H1 (cell line): Measurements from ENCODE around the gene DPYD. TPM values are rescaled to one million over a fixed set of nuclear protein-coding genes. Genes with fewer than 3 reads are reported as not detected.

ENCODE experiments used
- CTCF ChIA-PET: fragments of 300-600 bp; sonication (Branson Sonifier 250); formaldehyde crosslinking; loops from one replicate; lab custom pipeline; 2021; ENCODE audit not compliant: partially characterized antibody; lab: Charles Lee
- POLR2A ChIA-PET: fragments of 300-600 bp; sonication (Branson Sonifier 250); formaldehyde crosslinking; loops from one replicate; lab custom pipeline; 2021; ENCODE audit warnings: inconsistent platforms; ENCODE audit not compliant: partially characterized antibody; lab: Charles Lee
- DNase-seq, 2 experiments: peaks; one replicate each; pipeline versions ENCODE4 v3.0.0 to v3.0.0-alpha.2; 2010 to 2022; ENCODE audit warnings: low spot score in 2 of 2, low read depth in 1 of 2, mixed read lengths in 1 of 2
- FAIRE-seq: peaks from 2 replicates; lab custom pipeline; 2011; peaks lifted over from hg19 to GRCh38; lab: Jason Lieb, UNC
- H2AFZ ChIP-seq: 2 replicates; pipeline ENCODE4 v1.8.1; 2012; ENCODE audit warnings: low read length, inconsistent platforms
- H2AK5ac ChIP-seq: 2 replicates; pipeline ENCODE4 v1.6.1; 2013; ENCODE audit warnings: low read depth, low read length
- H2BK120ac ChIP-seq: replicated peaks from 2 replicates; pipeline ENCODE3; 2013; ENCODE audit warnings: low read depth, low read length, inconsistent platforms
- H2BK12ac ChIP-seq: 2 replicates; pipeline ENCODE4 v1.6.1; 2013; ENCODE audit warnings: low read depth, low read length
- H2BK15ac ChIP-seq: 2 replicates; pipeline ENCODE4 v1.6.1; 2013; ENCODE audit warnings: low read length
- H2BK20ac ChIP-seq: 2 replicates; pipeline ENCODE4 v1.6.1; 2013; ENCODE audit warnings: low read length
- H2BK5ac ChIP-seq: 2 replicates; pipeline ENCODE4 v1.6.1; 2013; ENCODE audit warnings: low read depth, low read length
- H3K14ac ChIP-seq: 2 replicates; pipeline ENCODE4 v1.6.1; 2013; ENCODE audit warnings: inconsistent platforms; ENCODE audit not compliant: insufficient read length
- H3K18ac ChIP-seq: 2 replicates; pipeline ENCODE4 v1.6.1; 2013; ENCODE audit warnings: low read length; ENCODE audit errors: extremely low read depth
- H3K23ac ChIP-seq: 2 replicates; pipeline ENCODE4 v1.6.1; 2013; ENCODE audit warnings: inconsistent platforms; ENCODE audit not compliant: insufficient read length
- H3K23me2 ChIP-seq: 2 replicates; pipeline ENCODE4 v1.6.1; 2013; ENCODE audit warnings: low read depth, low read length
- H3K27ac ChIP-seq: 2 replicates; pipeline ENCODE4 v1.6.1; 2011; ENCODE audit warnings: low read depth, low read length, inconsistent platforms
- H3K27me3 ChIP-seq, 4 experiments: replicated peaks in 1 of 4; 1 replicate in 1 of 4; 2 replicates in 3 of 4; pipeline versions ENCODE4 v1.6.1 to v1.8.1; 2011 to 2013; ENCODE audit warnings: low read length in 3 of 4, mild to moderate bottlenecking in 3 of 4, inconsistent platforms in 2 of 4, mixed read lengths in 2 of 4, moderate library complexity in 1 of 4; ENCODE audit not compliant: control insufficient read depth in 3 of 4, insufficient read depth in 3 of 4; ENCODE audit errors: extremely low read depth in 1 of 4
- H3K36me3 ChIP-seq, 4 experiments: 2 replicates each; pipeline versions ENCODE4 v1.6.1 to v1.8.1; 2011 to 2013; ENCODE audit warnings: mild to moderate bottlenecking in 4 of 4, low read length in 3 of 4, moderate library complexity in 2 of 4, control low read depth in 1 of 4, inconsistent platforms in 1 of 4; ENCODE audit not compliant: insufficient read depth in 4 of 4, control insufficient read depth in 2 of 4
- H3K4ac ChIP-seq: replicated peaks from 2 replicates; pipeline ENCODE3; 2013; ENCODE audit warnings: low read length, low read depth, mixed read lengths, inconsistent platforms; ENCODE audit not compliant: insufficient read length
- H3K4me1 ChIP-seq, 4 experiments: replicated peaks in 1 of 4; 1 replicate in 1 of 4; 2 replicates in 3 of 4; pipeline versions ENCODE4 v1.6.1 to v1.8.1; 2011 to 2013; ENCODE audit warnings: low read length in 3 of 4, inconsistent platforms in 2 of 4, mixed read lengths in 1 of 4; ENCODE audit not compliant: insufficient read depth in 4 of 4, control insufficient read depth in 3 of 4
- H3K4me2 ChIP-seq, 2 experiments: 2 replicates each; pipeline versions ENCODE4 v1.6.1 to v1.8.1; 2011 to 2013; ENCODE audit warnings: low read depth in 2 of 2, low read length in 2 of 2, control low read depth in 1 of 2, inconsistent platforms in 1 of 2, mild to moderate bottlenecking in 1 of 2; ENCODE audit not compliant: insufficient read depth in 1 of 2
- H3K4me3 ChIP-seq, 4 experiments: fragments of 200-600, 300-600 bp in 1 of 4; sonication (generic), shearing (Covaris generic), sonication (Bioruptor Twin) in 1 of 4; 2 replicates each; pipeline versions ENCODE4 v1.5.1 to v1.8.1; 2011 to 2016; ENCODE audit warnings: low read length in 4 of 4, low read depth in 3 of 4, control low read depth in 2 of 4, inconsistent platforms in 2 of 4, mild to moderate bottlenecking in 2 of 4, mixed read lengths in 1 of 4, moderate library complexity in 1 of 4; ENCODE audit not compliant: insufficient read depth in 2 of 4; ENCODE audit errors: extremely low read depth in 1 of 4
- H3K56ac ChIP-seq: replicated peaks from 2 replicates; pipeline ENCODE3; 2013; ENCODE audit warnings: low read depth, mild to moderate bottlenecking, mixed read lengths, low read length, inconsistent platforms; ENCODE audit not compliant: insufficient read length
- H3K79me1 ChIP-seq: 2 replicates; pipeline ENCODE4 v1.6.1; 2013; ENCODE audit warnings: low read depth, low read length, control low read depth
- H3K79me2 ChIP-seq, 2 experiments: 2 replicates each; pipeline versions ENCODE4 v1.6.1 to v1.8.1; 2012 to 2013; ENCODE audit warnings: low read length in 2 of 2, mild to moderate bottlenecking in 2 of 2, inconsistent platforms in 1 of 2; ENCODE audit not compliant: insufficient read depth in 2 of 2, control insufficient read depth in 1 of 2
- H3K9ac ChIP-seq, 4 experiments: replicated peaks in 1 of 4; 1 replicate in 1 of 4; 2 replicates in 3 of 4; pipeline versions ENCODE4 v1.6.1 to v1.8.1; 2011 to 2013; ENCODE audit warnings: low read depth in 3 of 4, low read length in 3 of 4, control low read depth in 2 of 4, mild to moderate bottlenecking in 2 of 4, moderate library complexity in 2 of 4, inconsistent platforms in 1 of 4; ENCODE audit errors: extremely low read depth in 1 of 4
- H3K9me3 ChIP-seq, 2 experiments: 2 replicates each; pipeline versions ENCODE4 v1.6.1 to v1.8.1; 2012 to 2013; ENCODE audit warnings: mild to moderate bottlenecking in 2 of 2, moderate library complexity in 2 of 2, control low read depth in 1 of 2, inconsistent platforms in 1 of 2, low read depth in 1 of 2, low read length in 1 of 2, mixed read lengths in 1 of 2; ENCODE audit not compliant: insufficient read depth in 2 of 2
- H4K20me1 ChIP-seq, 2 experiments: replicated peaks in 1 of 2; 2 replicates each; pipeline versions ENCODE3 to v1.8.1; 2011 to 2013; ENCODE audit warnings: inconsistent platforms in 2 of 2, low read length in 2 of 2, mild to moderate bottlenecking in 1 of 2; ENCODE audit not compliant: insufficient read depth in 2 of 2, control insufficient read depth in 1 of 2
- H4K5ac ChIP-seq: 2 replicates; pipeline ENCODE4 v1.6.1; 2013; ENCODE audit warnings: low read length, low read depth, mixed read lengths, inconsistent platforms; ENCODE audit not compliant: insufficient read length
- H4K8ac ChIP-seq: 2 replicates; pipeline ENCODE4 v1.8.0; 2013; ENCODE audit warnings: mild to moderate bottlenecking, moderate library complexity, low read length, inconsistent platforms; ENCODE audit not compliant: insufficient read depth; ENCODE audit errors: extremely low read depth
- H4K91ac ChIP-seq: replicated peaks from 2 replicates; pipeline ENCODE3; 2013; ENCODE audit warnings: low read length, mixed read lengths, inconsistent platforms; ENCODE audit not compliant: insufficient read length
- ATF3 ChIP-seq: IDR thresholded peaks from 2 replicates; pipeline ENCODE4 v1.6.1; 2011; ENCODE audit warnings: low read depth, mild to moderate bottlenecking, low read length; ENCODE audit not compliant: insufficient read depth
- HDAC2 ChIP-seq, 2 experiments: fragments of 300-600 bp in 1 of 2; sonication (generic) in 1 of 2; IDR thresholded peaks; 2 replicates each; pipeline ENCODE4 v1.6.1; 2011 to 2012; ENCODE audit warnings: low read depth in 2 of 2, low read length in 2 of 2, mild to moderate bottlenecking in 2 of 2, moderate library complexity in 2 of 2, borderline replicate concordance in 1 of 2, inconsistent platforms in 1 of 2
- HDAC6 ChIP-seq: IDR thresholded peaks from one replicate; pipeline ENCODE4 v1.7.1; 2012; ENCODE audit warnings: low read depth, mild to moderate bottlenecking, inconsistent platforms, low read length, moderate library complexity
- MAFK ChIP-seq: IDR thresholded peaks from 2 replicates; pipeline ENCODE4 v1.6.1; 2012; ENCODE audit warnings: low read depth, mild to moderate bottlenecking, improper control_type of control experiment, low read length
- SUZ12 ChIP-seq: fragments of 200-600 bp; sonication (generic); IDR thresholded peaks from 2 replicates; pipeline ENCODE4 v1.6.1; 2012; ENCODE audit warnings: mild to moderate bottlenecking, inconsistent platforms, low read length, moderate library complexity, mixed read lengths
- TAF1 ChIP-seq: IDR thresholded peaks from 2 replicates; pipeline ENCODE4 v1.6.1; 2011; ENCODE audit warnings: mild to moderate bottlenecking, low read depth, low read length
- WGBS, 2 experiments: shearing (Covaris generic) in 1 of 2; methylation state at CpG; one replicate each; pipeline versions ENCODE4 v1.1.6 to v1.1.7; 2013 to 2015; ENCODE audit warnings: low lambda C conversion rate in 2 of 2, mixed read lengths in 2 of 2, inconsistent platforms in 1 of 2, low coverage in 1 of 2, missing lambda C conversion rate in 1 of 2; ENCODE audit not compliant: insufficient replicate concordance in 2 of 2, insufficient coverage in 1 of 2, insufficient read length in 1 of 2; ENCODE audit errors: extremely low coverage in 1 of 2, missing lambda C conversion rate in 1 of 2; 5-methylcytosine and 5-hydroxymethylcytosine counted together
- polyA plus RNA-seq, 7 experiments: library from polyadenylated mRNA; depleted of rRNA in 3 of 7; stranded (reverse) in 5 of 7; unstranded in 2 of 7; fragments of >200 nt in 5 of 7; fragments of 200-250 nt in 2 of 7; gene quantifications; 1 replicate in 5 of 7; 2 replicates in 1 of 7; 4 replicates in 1 of 7; pipeline versions ENCODE4 v1.2.1 to v1.2.3, GENCODE V29; 2011 to 2013; ENCODE audit warnings: missing spikeins in 2 of 7, mixed read lengths in 2 of 7
- total RNA-seq: library from RNA; stranded (reverse); fragmentation: NEBNext Ultra II Directional; extraction: Animal tissue kit (Norgen Biotek cat#: 25700); gene quantifications from 2 replicates; pipeline ENCODE4 v1.2.1, GENCODE V29; 2021

DPYD gene
- total and polyA plus RNA-seq, 2 of the 8 experiments (the other 6 are each of a cell fraction or from before 2014, with no cell fraction given): 0.29 to 0.73 TPM

- H3K18ac ChIP-seq: no peak overlapping the region
- no peak overlapping the region for H2AFZ ChIP-seq
- no peak overlapping the region for H4K8ac ChIP-seq
- no peak overlapping the region for H3K4ac ChIP-seq
- DNase-seq (no peak), FAIRE-seq (no peak)
- no peak overlapping the region for H2BK15ac ChIP-seq
- no peak overlapping the region for H4K5ac ChIP-seq
- no peak overlapping the region for H3K4me2 ChIP-seq
- no peaks in the 10 kb centered on the region for H3K4me1 ChIP-seq
- H2BK12ac ChIP-seq: no peak overlapping the region
- H2BK5ac ChIP-seq: no peak overlapping the region
- no peak overlapping the region for H3K23ac ChIP-seq
- ChIA-PET CTCF (interaction anchor here (0.5 to 1.4 kb wide), 2 partner anchors 212 to 258 kb away, joined by 3 to 4 read pairs; no protein-coding TSS in a partner anchor), POLR2A (no interaction called here)
- no peaks in the 10 kb centered on the region for H3K79me2 ChIP-seq
- H3K27me3 ChIP-seq: no peaks in the 10 kb centered on the region
- 90% methylated on average over 1 of the region's 1 CpG; no CpG with 5 or more reads in 1 of the 2 experiments for WGBS, 2 experiments
- no peaks in the 10 kb centered on the region for H4K20me1 ChIP-seq
- no peak overlapping the region for H2AK5ac ChIP-seq
- no peaks in the 10 kb centered on the region for H3K9me3 ChIP-seq
- no peak overlapping the region for H4K91ac ChIP-seq
- H3K23me2 ChIP-seq: no peaks in the 10 kb centered on the region
- no peak for TF ChIP-seq HDAC2 (IDR thresholded peaks at IDR 0.05; ENCODE audit: borderline replicate concordance in 1 of 2, low read depth in 2 of 2, low read length in 2 of 2)
- no peak for TF ChIP-seq ATF3
- no peak for TF ChIP-seq SUZ12
- TF ChIP-seq MAFK: no peak
- no peak for TF ChIP-seq HDAC6
- TF ChIP-seq TAF1: no peak
- no peak overlapping the region for H3K4me3 ChIP-seq
- H3K36me3 ChIP-seq: no peaks in the 10 kb centered on the region
- H3K79me1 ChIP-seq: no peaks in the 10 kb centered on the region
- no peak overlapping the region for H3K14ac ChIP-seq
- H3K27ac ChIP-seq: no peak overlapping the region
- H2BK120ac ChIP-seq: no peak overlapping the region
- H3K9ac ChIP-seq: no peak overlapping the region
- no peak overlapping the region for H3K56ac ChIP-seq
- H2BK20ac ChIP-seq: no peak overlapping the region
Measured at GRCh38 chr1:97832481-97832880, 88.4 kb downstream of the DPYD start.
